Measurements from ENCODE around the gene TMEM269.

DNA sequence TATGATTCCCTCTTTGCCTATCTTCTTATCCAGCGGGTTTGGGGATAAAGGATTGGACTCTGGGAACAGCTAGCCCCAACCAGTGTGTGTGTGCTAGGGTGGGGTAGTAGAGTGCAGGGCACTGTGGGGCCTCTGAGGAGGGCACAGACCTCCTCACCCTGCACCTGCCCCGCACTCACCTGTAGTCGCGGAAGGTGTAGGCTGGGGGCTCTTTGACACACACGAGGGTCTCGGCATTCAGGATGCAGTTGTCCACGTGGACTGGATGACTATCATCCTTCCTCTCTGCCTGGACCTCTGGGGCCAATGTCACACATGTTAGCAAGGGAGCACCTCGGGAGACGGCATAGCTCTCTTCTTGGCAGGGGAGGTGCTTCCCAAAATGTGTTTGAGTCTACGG is 36.8 kb upstream of the TMEM269 start:
- no peak for TF ChIP-seq CTCF (IDR thresholded peaks at IDR 0.05)
- no peak for TF ChIP-seq POLR2A (IDR thresholded peaks at IDR 0.05)

All from adrenal gland (tissue), 5 donors.